ENCODE measurements around the gene IL1RL1. TPM values are rescaled to one million over a fixed set of nuclear protein-coding genes. Genes with fewer than 3 reads are reported as not detected.

The IL1RL1 gene
- total RNA-seq, 4 donors from 2014 or later = 0.98 to 6.6 (median 1.2) TPM

DNA sequence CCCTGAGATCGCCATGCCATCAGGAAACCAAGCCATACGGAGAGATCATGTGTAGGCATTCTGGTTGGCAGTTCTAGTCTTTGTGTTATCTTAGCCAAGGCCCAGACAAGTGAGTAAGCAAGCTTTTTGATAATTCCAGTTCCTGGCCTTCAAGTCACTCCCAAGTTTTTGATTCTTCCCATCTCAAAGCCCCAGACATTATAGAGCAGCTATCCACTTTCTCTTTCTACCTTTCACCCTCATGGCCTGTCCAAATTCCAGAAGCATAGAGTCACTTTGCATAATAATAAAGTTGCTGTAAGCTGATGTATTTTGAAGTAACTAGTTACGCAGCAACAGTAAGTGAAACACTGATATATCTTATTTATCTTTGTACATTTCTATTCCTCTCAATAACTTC is 26.8 kb upstream of the IL1RL1 start:
- no peak for TF ChIP-seq POLR2AphosphoS5 (IDR thresholded peaks at IDR 0.05)
- TF ChIP-seq EP300 (IDR thresholded peaks at IDR 0.05) = no peak
- TF ChIP-seq POLR2A (IDR thresholded peaks at IDR 0.05) = no peak
- TF ChIP-seq, protein P1, sequence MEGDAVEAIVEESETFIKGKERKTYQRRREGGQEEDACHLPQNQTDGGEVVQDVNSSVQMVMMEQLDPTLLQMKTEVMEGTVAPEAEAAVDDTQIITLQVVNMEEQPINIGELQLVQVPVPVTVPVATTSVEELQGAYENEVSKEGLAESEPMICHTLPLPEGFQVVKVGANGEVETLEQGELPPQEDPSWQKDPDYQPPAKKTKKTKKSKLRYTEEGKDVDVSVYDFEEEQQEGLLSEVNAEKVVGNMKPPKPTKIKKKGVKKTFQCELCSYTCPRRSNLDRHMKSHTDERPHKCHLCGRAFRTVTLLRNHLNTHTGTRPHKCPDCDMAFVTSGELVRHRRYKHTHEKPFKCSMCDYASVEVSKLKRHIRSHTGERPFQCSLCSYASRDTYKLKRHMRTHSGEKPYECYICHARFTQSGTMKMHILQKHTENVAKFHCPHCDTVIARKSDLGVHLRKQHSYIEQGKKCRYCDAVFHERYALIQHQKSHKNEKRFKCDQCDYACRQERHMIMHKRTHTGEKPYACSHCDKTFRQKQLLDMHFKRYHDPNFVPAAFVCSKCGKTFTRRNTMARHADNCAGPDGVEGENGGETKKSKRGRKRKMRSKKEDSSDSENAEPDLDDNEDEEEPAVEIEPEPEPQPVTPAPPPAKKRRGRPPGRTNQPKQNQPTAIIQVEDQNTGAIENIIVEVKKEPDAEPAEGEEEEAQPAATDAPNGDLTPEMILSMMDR (IDR thresholded peaks at IDR 0.05) = no peak
- Histone ChIP-seq H3K27ac (no peak overlapping the region), H3K4me3 (no peak overlapping the region), H3K9me3 (no peaks in the 10 kb centered on the region), H3K4me1 (no peaks in the 10 kb centered on the region), H3K27me3 (no peaks in the 10 kb centered on the region), H3K36me3 (no peaks in the 10 kb centered on the region)
- over 99% methylated on average over 3 of the region's 3 CpGs for WGBS
- DNase-seq (ENCODE audit: low spot score in 2 of 2) = no peak

DNA sequence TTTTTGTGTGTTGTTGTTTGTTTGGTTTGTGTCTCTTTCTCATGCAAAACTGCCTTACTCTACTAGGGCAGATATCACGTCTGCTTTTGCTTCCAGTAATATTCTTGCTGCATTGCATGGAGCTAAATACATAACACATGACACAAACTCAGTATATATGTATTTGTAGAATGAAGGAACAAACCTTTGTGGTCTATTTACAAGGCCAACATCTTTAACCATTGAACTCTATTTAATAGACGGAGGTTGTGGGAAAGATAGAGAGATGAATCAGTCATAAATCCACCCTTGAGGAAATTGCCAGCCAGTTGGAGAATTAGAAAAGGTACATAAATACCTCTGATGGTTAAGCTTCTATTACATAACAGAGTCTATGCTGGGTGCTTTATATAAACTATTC is 26.0 kb upstream of the IL1RL1 start:
- no peak overlapping the region for H3K4me3 ChIP-seq
- no peak for DNase-seq (ENCODE audit: low spot score in 2 of 2)
- 91% methylated on average over 2 of the region's 2 CpGs for WGBS
- no peaks in the 10 kb centered on the region for H3K36me3 ChIP-seq
- H3K4me1 ChIP-seq = no peaks in the 10 kb centered on the region
- TF ChIP-seq, protein P1 (IDR thresholded peaks at IDR 0.05) = no peak
- TF ChIP-seq POLR2A (IDR thresholded peaks at IDR 0.05) = no peak
- TF ChIP-seq POLR2AphosphoS5 (IDR thresholded peaks at IDR 0.05) = no peak
- no peak for TF ChIP-seq EP300 (IDR thresholded peaks at IDR 0.05)
- H3K27ac ChIP-seq = no peak overlapping the region
- H3K9me3 ChIP-seq = no peaks in the 10 kb centered on the region
- H3K27me3 ChIP-seq = no peaks in the 10 kb centered on the region

DNA sequence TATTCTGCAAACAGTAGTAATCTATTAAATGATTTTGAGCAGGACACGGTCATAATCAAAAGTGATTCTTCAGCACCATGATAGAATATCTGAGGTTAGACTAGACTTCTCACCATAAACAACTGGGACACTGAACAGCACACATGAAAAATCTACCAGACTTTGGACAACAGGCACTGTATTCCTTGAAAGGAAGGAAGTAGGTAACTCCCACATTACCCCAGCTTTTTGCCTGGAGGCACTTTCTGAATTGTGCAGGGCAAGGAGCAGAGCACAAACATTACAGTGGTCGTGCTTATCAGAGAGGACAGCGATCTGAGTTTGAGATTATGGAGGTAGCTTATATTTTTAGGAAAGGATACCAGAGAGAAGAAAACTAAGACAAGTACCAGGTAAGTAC is 25.3 kb upstream of the IL1RL1 start:
- Histone ChIP-seq H3K4me3 (no peak overlapping the region), H3K27ac (no peak overlapping the region), H3K36me3 (no peaks in the 10 kb centered on the region), H3K4me1 (no peaks in the 10 kb centered on the region), H3K9me3 (no peaks in the 10 kb centered on the region), H3K27me3 (no peaks in the 10 kb centered on the region)
- no peak for TF ChIP-seq POLR2A (IDR thresholded peaks at IDR 0.05)
- no peak for TF ChIP-seq EP300 (IDR thresholded peaks at IDR 0.05)
- TF ChIP-seq, protein P1 (IDR thresholded peaks at IDR 0.05) = no peak
- no peak for TF ChIP-seq POLR2AphosphoS5 (IDR thresholded peaks at IDR 0.05)
- DNase-seq (ENCODE audit: low spot score in 2 of 2) = no peak
- 68% methylated on average over 3 of the region's 3 CpGs for WGBS

DNA sequence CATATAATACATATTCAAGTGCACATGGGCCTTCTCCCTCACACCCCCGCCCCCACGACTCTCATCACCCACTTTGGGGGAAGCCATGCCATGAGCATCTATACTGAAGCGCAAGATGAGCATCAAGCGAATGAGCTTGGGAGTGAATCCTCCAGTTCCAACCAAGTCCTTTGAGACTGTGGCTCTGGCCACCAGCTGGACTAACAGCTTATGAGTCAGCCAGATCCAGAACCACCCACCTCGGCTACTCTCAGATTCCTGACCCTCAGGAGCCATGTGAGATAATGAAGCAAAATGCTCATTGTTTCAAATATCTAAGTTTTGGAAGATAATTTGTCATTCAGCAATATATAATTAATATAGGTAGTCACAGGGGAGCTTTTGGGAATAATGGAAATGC is 22.2 kb upstream of the IL1RL1 start:
- no peak for DNase-seq (ENCODE audit: low spot score in 2 of 2)
- 91% methylated on average over 5 of the region's 5 CpGs for WGBS
- Histone ChIP-seq H3K9me3 (no peaks in the 10 kb centered on the region), H3K36me3 (no peaks in the 10 kb centered on the region), H3K27me3 (no peaks in the 10 kb centered on the region), H3K4me3 (no peak overlapping the region), H3K4me1 (no peaks in the 10 kb centered on the region), H3K27ac (no peak overlapping the region)
- TF ChIP-seq POLR2A (IDR thresholded peaks at IDR 0.05) (no peak), EP300 (IDR thresholded peaks at IDR 0.05) (no peak), POLR2AphosphoS5 (IDR thresholded peaks at IDR 0.05) (no peak)
- TF ChIP-seq, protein P1 (IDR thresholded peaks at IDR 0.05) = no peak

DNA sequence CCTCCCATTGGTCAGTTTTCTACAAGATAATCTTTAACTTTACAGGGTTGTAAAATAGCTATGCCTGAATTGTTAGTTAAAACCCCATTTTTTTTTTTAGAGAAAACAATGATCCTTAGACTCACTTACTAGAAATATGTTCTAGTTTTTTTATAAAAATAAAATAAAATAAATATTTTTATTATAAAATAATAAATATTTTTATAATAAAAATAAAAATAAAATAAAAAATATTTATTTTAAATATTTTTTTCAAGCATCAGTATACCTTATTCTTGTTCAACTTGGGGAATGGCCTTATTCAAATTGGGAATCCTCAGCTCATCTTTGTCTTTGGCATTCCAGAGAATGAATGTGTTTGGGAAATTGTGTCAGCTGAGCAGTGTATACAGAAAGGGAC is 20.8 kb upstream of the IL1RL1 start:
- Histone ChIP-seq H3K27ac (no peak overlapping the region), H3K36me3 (no peaks in the 10 kb centered on the region), H3K9me3 (no peaks in the 10 kb centered on the region), H3K4me1 (no peaks in the 10 kb centered on the region), H3K4me3 (no peak overlapping the region), H3K27me3 (no peaks in the 10 kb centered on the region)
- DNase-seq (ENCODE audit: low spot score in 2 of 2) = no peak
- TF ChIP-seq POLR2A (IDR thresholded peaks at IDR 0.05) (no peak), POLR2AphosphoS5 (IDR thresholded peaks at IDR 0.05) (no peak), EP300 (IDR thresholded peaks at IDR 0.05) (no peak)
- TF ChIP-seq, protein P1 (IDR thresholded peaks at IDR 0.05) = no peak

All from suprapubic skin (tissue), 4 donors.